ENCODE measurements around the gene PDE4D.
"Not testable (repeated sequence)": the region's sequence is repeated elsewhere in the genome, so short reads cannot be mapped to it uniquely, and the experiment has no call there.

The PDE4D gene

DNA sequence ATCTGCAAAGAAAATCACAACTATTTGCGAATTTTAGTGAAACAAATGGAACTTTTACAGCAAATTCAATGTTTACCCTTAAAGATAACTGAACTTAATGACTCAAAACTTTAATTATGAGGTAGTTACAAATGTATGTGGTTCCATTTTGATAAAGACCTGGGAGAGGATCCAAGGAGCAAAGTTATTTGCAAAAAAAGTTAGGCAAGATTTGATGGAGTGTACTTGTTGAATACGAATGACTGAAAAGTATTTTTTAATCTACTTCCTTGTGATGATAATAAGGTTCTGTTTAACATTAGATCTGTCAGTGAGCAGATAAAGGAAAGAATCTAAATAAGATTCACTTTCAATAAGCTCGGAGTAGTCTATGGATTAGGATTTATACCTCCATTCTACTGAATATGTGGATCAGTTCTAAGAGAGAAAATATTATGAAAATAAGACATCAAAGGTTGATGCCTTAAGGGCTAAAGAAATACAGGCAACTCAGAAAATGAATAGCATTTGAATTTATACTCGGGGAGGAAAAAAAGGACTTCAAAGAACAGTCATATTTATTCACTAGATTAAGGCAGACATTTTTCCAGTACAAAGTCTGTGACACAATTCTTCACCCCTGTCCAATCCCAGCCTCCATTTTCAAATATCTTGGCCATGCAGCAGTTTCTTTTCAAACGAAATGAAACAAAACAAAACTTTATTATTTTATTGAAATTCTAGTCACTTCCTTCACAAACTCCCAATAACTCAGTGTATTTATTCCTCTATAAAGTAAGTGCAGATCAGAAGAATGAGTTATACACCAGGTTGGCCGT lies 199.8 kb downstream of the PDE4D start:
- no peak for DNase-seq

- no peak for DNase-seq
Observed at GRCh38 chr5:59685793-59686192, 207.7 kb downstream of the PDE4D start.

- no peak for DNase-seq
Observed at GRCh38 chr5:59685191-59685530, 208.4 kb downstream of the PDE4D start.

DNA sequence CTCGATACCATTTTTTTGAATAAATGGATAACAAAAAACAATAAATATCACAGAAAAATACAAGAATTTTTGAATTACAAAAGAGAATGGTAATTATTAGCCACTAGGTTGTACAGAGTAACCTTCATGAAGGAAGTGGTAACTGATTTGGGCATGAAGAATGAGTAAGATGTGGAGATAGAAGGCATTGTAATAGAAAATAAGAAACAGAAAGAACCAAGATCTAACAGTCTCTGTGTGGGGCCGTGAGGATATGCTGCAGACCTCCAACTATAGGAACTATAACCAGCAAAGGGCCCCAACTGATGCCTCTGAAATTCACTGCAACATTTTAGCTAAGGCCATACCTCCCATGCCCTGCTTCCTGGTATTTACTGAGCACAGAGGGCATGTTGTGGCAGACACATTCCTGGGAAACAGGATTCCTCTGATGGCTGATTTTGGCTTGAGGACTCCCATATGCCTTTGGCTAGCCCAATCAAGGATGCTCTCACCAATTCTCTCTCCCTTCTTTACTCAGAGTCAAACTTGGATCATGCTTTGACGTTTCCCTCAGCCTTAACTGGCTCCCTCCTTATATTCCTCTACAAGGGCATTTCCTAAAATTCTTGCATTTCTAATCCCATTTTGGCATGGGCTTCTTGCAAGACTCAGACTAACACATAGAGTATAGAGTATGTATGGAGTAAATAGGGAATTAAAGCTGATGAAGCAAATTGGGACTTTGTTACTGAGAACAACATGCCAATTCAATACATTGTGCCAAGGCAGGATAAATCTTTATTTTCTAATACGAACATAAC lies 208.9 kb downstream of the PDE4D start:
- DNase-seq: no peak

DNA sequence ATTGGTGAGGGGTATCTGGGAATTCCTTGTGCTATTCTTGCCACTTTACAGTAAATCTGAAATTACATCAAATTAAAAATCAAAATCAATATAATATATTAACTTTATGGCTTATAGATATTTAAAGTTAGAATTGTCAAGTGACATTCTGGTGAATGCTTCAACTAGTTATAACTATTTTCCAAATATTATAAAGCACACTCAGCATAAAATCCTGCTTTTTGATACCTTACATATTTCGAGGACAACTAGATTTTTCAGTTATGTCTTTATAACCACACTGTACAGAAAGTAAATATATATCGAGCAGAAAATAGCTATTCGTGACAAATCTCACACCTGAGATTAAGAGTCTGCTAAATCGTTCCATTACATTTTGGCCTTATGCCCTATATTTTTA lies 210.2 kb downstream of the PDE4D start:
- no peak for DNase-seq

- DNase-seq: no peak
Observed at GRCh38 chr5:59682542-59682941, 211.0 kb downstream of the PDE4D start.

- DNase-seq: no peak
Observed at GRCh38 chr5:59678943-59679342, 214.6 kb downstream of the PDE4D start.

DNA sequence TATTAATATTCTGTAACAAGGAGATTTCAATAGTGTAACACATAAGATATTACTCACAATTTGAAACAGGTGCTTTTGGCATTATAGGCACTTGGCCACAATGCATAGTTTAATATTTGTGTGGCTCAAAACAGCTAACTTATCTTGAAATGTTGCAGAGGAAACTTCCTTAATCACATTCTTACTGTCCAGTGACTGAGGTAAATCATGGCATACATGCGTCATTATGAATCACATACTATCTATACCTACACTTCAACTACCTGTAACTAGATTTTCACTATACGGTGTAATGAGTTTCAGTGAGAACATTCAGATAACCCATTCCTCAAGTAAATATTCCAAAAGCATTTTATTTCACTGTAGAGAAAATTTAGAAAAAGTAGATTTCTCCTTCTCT lies 218.8 kb downstream of the PDE4D start:
- peak; percentile 1 for DNase-seq

- DNase-seq: peak; percentile 6
Observed at GRCh38 chr5:59673438-59674058, 220.0 kb downstream of the PDE4D start.

DNA sequence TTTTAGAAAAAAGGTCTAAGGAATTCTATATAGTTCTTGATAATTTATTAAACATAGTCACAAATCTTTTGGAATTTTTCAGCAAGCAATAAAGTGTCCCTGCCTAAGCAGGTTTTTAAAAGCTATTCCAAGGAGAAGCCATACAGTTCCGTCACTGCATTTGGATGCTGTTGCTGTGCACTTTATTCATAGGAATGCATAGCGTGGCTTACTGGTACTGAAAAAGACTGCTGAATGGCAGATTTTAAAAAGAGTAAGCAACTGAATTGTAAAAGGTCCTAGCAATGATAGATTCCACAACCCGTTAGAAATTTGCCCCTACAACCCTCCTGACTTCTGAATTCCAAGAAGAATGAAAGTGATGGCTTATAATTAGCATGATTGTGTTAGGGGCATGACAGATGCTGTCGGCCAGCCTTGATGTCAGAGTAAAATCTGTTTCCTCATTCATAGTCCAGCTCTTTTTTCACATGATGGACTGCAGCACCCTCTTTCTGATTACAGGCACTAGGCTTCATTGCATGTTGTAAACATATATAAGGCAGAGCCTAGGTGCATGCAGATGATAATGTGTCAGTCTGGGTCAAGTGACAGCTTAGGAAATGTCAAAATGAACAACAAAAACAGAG lies 227.0 kb downstream of the PDE4D start:
- no peak for DNase-seq

DNA sequence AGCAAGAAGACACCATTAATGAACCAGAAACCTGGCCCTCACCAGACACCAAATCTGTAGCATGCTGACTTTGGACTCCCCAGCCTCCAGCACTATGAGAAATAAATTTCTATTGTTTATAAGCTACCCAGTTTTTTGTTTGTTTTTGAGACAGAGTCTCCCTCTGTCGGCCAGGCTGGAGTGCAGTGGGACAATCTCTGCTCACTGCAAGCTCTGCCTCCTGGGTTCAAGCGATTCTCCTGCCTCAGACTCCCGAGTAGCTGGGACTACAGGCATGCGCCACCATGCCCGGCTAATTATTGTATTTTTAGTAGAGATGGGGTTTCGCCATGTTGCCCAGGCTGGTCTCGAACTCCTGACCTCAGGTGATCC lies 227.7 kb downstream of the PDE4D start:
- DNase-seq: not testable (repeated sequence)

- no peak for DNase-seq
Observed at GRCh38 chr5:59665086-59665831, 228.3 kb downstream of the PDE4D start.

DNA sequence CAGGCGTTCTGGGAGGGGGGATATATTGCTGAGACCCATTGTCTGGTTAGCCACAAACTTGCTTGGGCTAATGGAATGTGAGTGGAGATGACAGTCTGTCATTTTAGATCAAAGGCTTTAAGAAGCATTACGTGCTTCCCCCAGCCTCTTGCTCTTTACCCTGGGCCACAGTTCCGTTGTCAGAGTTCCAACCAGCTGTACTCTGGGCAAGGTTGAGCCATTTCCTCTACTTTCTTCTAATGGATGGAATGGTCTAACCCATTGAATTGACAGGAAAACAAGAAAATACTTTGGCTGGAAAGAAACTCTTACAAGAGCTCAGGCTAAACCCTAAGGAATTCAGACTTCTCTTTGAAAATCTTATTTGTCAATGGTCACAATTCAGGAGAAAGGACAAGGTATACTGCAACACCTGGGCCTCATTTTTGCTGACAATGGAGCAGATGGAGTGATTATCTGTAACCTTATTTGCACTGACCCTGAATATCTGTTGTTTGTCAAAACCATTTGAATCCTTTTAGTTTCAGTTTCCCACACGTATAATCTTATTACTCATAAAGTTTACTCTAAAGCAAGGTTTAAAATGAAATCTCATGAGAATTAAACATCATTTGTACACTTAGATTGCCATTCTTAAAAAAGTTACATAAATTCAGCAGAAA lies 231.4 kb downstream of the PDE4D start:
- DNase-seq: no peak

DNA sequence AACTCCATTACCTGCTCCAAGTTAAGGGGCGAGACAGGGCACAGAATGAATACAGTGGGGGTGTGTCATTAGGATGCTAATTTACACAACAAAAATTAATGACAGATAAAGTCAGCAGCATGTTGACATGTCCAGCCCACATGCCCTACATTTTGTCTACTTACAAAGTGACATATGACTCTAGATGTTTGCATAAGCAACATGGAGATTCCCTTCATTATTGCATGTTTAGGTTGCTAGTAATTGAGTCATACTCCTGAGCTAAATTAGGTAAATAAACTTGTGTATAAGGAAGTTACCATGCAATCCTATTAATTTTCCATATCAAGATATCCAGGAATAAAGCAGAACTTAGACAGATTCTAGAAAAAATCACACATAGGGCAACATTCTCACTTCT lies 232.2 kb downstream of the PDE4D start:
- no peak for DNase-seq

DNA sequence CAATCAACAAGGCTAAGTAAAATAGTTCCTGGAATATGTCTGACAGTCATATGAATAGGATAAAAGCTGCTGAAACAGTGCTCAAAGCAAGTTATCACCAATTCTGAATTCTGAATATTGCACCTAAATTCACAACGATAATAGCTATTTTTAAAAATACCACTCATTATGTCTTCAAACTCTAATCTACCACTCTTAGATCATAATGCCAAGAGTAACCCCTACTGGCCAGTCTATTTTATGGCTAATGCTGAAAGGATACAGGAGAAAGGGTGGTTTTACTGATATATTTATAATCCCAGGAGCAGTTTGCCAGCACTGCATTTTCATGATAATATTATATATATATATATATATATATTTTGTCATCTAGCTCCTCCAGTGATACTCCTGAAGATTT lies 232.8 kb downstream of the PDE4D start:
- DNase-seq: no peak

- no peak for DNase-seq
Observed at GRCh38 chr5:59656351-59657254, 236.9 kb downstream of the PDE4D start.

DNA sequence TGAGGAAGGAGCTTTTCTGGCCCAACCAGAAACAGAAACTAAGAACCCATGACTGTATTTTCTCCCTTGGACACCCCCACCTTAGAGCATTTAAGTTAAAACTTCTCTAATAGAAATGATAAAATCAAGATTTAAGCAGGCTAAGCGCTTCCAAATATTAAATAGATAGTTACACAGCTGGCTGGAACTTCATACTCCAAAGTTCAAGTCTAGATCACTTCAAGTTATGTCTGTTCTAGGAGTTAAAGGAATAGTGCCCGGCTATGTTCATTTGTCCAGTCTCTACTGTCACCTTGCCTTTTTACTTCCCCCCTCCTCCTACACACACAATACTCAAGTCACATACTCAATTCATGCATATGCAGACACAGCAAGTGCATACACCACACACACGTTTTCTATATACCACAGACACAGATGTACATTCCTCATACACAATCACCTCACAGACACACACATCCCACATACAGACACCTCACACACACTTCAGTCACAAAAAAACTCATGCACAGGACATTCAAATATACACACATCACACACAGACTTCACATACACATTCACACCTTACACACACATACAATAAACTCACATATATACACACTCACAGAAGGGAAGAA lies 237.7 kb downstream of the PDE4D start:
- no peak for DNase-seq

GRCh38 chr5:59654691-59655090 lies 238.8 kb downstream of the PDE4D start:
- DNase-seq: no peak

DNA sequence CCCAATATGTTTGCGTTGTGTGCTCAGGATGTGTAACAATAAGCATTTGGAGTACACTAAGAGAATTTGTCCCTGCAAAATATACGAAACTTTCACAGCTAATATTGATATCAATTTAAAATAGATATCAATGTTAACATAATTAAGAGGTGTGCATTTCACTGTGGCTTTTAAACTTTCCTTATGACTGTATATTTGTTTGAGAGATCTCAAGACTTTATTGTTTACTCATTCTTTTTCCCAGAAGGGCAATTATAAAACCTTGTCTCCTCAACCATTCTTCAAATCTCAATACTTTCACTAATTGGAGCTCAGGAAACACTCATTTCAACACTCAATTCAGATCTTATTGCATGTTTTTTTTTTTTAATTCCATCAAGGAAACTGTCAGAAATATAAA lies 241.1 kb downstream of the PDE4D start:
- no peak for DNase-seq

All from NCI-H226 (cell line).